ENCODE measurements around the gene C16orf90. TPM values are rescaled to one million over a fixed set of nuclear protein-coding genes. Genes with fewer than 3 reads are reported as not detected.

The C16orf90 gene
- polyA plus RNA-seq, 1 of the 3 experiments (the other 2 are of a cell fraction), result not detected

GRCh38 chr16:3476409-3476808 lies 18.9 kb downstream of the C16orf90 start:
- no peaks in the 10 kb centered on the region for H3K9me3 ChIP-seq
- CTCF ChIA-PET, result no interaction called here
- H2AFZ ChIP-seq (ENCODE audit: low read depth), result no peak overlapping the region
- POLR2A ChIA-PET, result no interaction called here
- WGBS (ENCODE audit: low lambda C conversion rate), result 93% methylated on average over 2 of the region's 3 CpGs
- H3K4me3 ChIP-seq (ENCODE audit: low read depth in 2 of 2, low read length in 1 of 2), result no peak overlapping the region
- no peak overlapping the region for H3K4me2 ChIP-seq
- H3K36me3 ChIP-seq (replicated peaks in 1 of 2; ENCODE audit: control insufficient read depth in 1 of 2, insufficient read depth in 2 of 2, low read length in 1 of 2), result peaks cover 8 to 12% of the 10 kb centered on the region in 2 experiments
- H3K4me1 ChIP-seq (ENCODE audit: control insufficient read depth in 1 of 2, insufficient read depth in 2 of 2, low read depth in 1 of 2, low read length in 1 of 2), result peaks cover 0 to 5% of the 10 kb centered on the region in 2 experiments; a peak in 1 of 4 replicates
- H4K20me1 ChIP-seq (ENCODE audit: insufficient read depth), result peaks cover 68% of the 10 kb centered on the region
- TF ChIP-seq SMC3 (IDR thresholded peaks at IDR 0.05; ENCODE audit: low read depth, low read length) (no peak), REST (IDR thresholded peaks at IDR 0.05; ENCODE audit: low read depth, low read length) (no peak), NFIC (IDR thresholded peaks at IDR 0.05; ENCODE audit: borderline replicate concordance) (no peak), GABPA (IDR thresholded peaks at IDR 0.05; ENCODE audit: low read depth) (no peak), FOXM1 (IDR thresholded peaks at IDR 0.05; ENCODE audit: low read depth) (no peak), POLR2AphosphoS5 (IDR thresholded peaks at IDR 0.05; ENCODE audit: low read depth, low read length) (no peak), USF1 (IDR thresholded peaks at IDR 0.05; ENCODE audit: borderline replicate concordance, low read depth) (no peak), FOXJ3 (CRISPR knock-in tag; IDR thresholded peaks at IDR 0.05) (no peak), RXRA (IDR thresholded peaks at IDR 0.05; ENCODE audit: borderline replicate concordance, low read depth) (no peak), USF2 (IDR thresholded peaks at IDR 0.05; ENCODE audit: borderline replicate concordance, low read depth, low read length) (no peak), JUND (IDR thresholded peaks at IDR 0.05) (no peak)
- H3F3A ChIP-seq (replicated peaks; ENCODE audit: insufficient read depth), result no peaks in the 10 kb centered on the region
- no peak overlapping the region for H3K27ac ChIP-seq (ENCODE audit: low read depth in 2 of 2, low read length in 1 of 2)
- no peaks in the 10 kb centered on the region for H3K27me3 ChIP-seq (ENCODE audit: insufficient read depth)
- H3K9ac ChIP-seq, result no peak overlapping the region
- peak; percentile 7 for DNase-seq
- H3K79me2 ChIP-seq (ENCODE audit: insufficient read depth), result peaks cover 88% of the 10 kb centered on the region
- H3K9me2 ChIP-seq, result no peaks in the 10 kb centered on the region

GRCh38 chr16:3475604-3476375 lies 19.5 kb downstream of the C16orf90 start:
- Histone ChIP-seq H2AFZ (ENCODE audit: low read depth) (no peak overlapping the region), H3K9me3 (no peaks in the 10 kb centered on the region), H3K36me3 (replicated peaks in 1 of 2; ENCODE audit: control insufficient read depth in 1 of 2, insufficient read depth in 2 of 2, low read length in 1 of 2) (peaks cover 7 to 10% of the 10 kb centered on the region in 2 experiments), H3K4me1 (ENCODE audit: control insufficient read depth in 1 of 2, insufficient read depth in 2 of 2, low read depth in 1 of 2, low read length in 1 of 2) (no peaks in the 10 kb centered on the region; a peak in 1 of 4 replicates), H3K27me3 (ENCODE audit: insufficient read depth) (no peaks in the 10 kb centered on the region), H3K4me3 (ENCODE audit: low read depth in 2 of 2, low read length in 1 of 2) (no peak overlapping the region), H3F3A (replicated peaks; ENCODE audit: insufficient read depth) (no peaks in the 10 kb centered on the region), H3K4me2 (no peak overlapping the region), H3K9ac (no peak overlapping the region), H3K79me2 (ENCODE audit: insufficient read depth) (peaks cover 88% of the 10 kb centered on the region), H3K9me2 (no peaks in the 10 kb centered on the region), H3K27ac (ENCODE audit: low read depth in 2 of 2, low read length in 1 of 2) (no peak overlapping the region), H4K20me1 (ENCODE audit: insufficient read depth) (peaks cover 68% of the 10 kb centered on the region)
- no peak for TF ChIP-seq CTCF (IDR thresholded peaks at IDR 0.05)
- no peak for TF ChIP-seq SMC3 (IDR thresholded peaks at IDR 0.05; ENCODE audit: low read depth, low read length)
- TF ChIP-seq PBX3 (IDR thresholded peaks at IDR 0.05), result no peak
- TF ChIP-seq RAD21 (IDR thresholded peaks at IDR 0.05; ENCODE audit: low read length), result no peak
- no peak for TF ChIP-seq ELF1 (IDR thresholded peaks at IDR 0.05)
- 90% methylated on average over 13 of the region's 29 CpGs for WGBS (ENCODE audit: low lambda C conversion rate)
- ChIA-PET CTCF (no interaction called here), POLR2A (no interaction called here)
- peak; percentile 9 for DNase-seq

Measured in SK-N-SH (cell line).